GM12878 (cell line): ENCODE measurements around the gene PRKN. TPM values are rescaled to one million over a fixed set of nuclear protein-coding genes. Genes with fewer than 3 reads are reported as not detected.

Experiments used
- ATAC-seq: fragments of 200-7000 bp; cut with Tn5 transposase; 3 replicates; pipeline ENCODE4 v1.9.1; 2020; ENCODE audit warnings: mild to moderate bottlenecking, moderate library complexity
- BruUV-seq: library from RNA; stranded (reverse); fragments of 400-500 nt; replicated peaks from 2 replicates; lab custom pipeline; 2021; lab: Mats Ljungman, UMichigan
- CTCF ChIA-PET: fragments of 300-600 bp; sonication (Branson Sonifier 250); formaldehyde crosslinking; extraction: SDS; loops from one replicate; lab custom pipeline; 2021; ENCODE audit warnings: inconsistent platforms; lab: Yijun Ruan, JAX
- POLR2A ChIA-PET: fragments of 350-600 bp; formaldehyde crosslinking; extraction: SDS; loops from one replicate; lab custom pipeline; 2021; ENCODE audit warnings: inconsistent platforms; lab: Charles Lee
- RAD21 ChIA-PET: fragments of 300-600 bp; sonication (Branson Sonifier 250); formaldehyde crosslinking; loops from one replicate; lab custom pipeline; 2023; ENCODE audit warnings: antibody characterized with exemption; ENCODE audit not compliant: unreplicated experiment; lab: Charles Lee
- SMC1A ChIA-PET: fragments of 300-600 bp; sonication (Branson Sonifier 250); formaldehyde crosslinking; loops from one replicate; lab custom pipeline; 2023; ENCODE audit not compliant: unreplicated experiment, uncharacterized antibody; lab: Charles Lee
- DNase-seq: peaks from one replicate; pipeline ENCODE4 v3.0.0-alpha.2; 2011; ENCODE audit warnings: low read depth, low spot score
- FAIRE-seq: peaks from 3 replicates; lab custom pipeline; 2011; peaks lifted over from hg19 to GRCh38; lab: Jason Lieb, UNC
- H2AFZ ChIP-seq: 2 replicates; pipeline ENCODE4 v1.6.0; 2011; ENCODE audit warnings: low read depth, low read length, control low read depth; ENCODE audit not compliant: control insufficient read depth
- H3K27ac ChIP-seq: 2 replicates; pipeline ENCODE4 v1.5.1; 2011; ENCODE audit warnings: control low read depth; ENCODE audit not compliant: control insufficient read depth, insufficient read depth
- H3K27me3 ChIP-seq, 2 experiments: replicated peaks in 1 of 2; 2 replicates each; pipeline versions ENCODE4 v1.6.0 to v1.6.1; 2011; ENCODE audit warnings: low read length in 1 of 2; ENCODE audit not compliant: control insufficient read depth in 2 of 2, insufficient read depth in 2 of 2
- H3K36me3 ChIP-seq, 2 experiments: 2 replicates each; pipeline ENCODE4 v1.5.1; 2011; ENCODE audit warnings: low read length in 1 of 2; ENCODE audit not compliant: control insufficient read depth in 2 of 2, insufficient read depth in 2 of 2
- H3K4me1 ChIP-seq: 2 replicates; pipeline ENCODE4 v1.6.1; 2011; ENCODE audit warnings: mild to moderate bottlenecking, low read length, moderate library complexity, mixed read lengths; ENCODE audit not compliant: control insufficient read depth, insufficient read depth
- H3K4me2 ChIP-seq: 2 replicates; pipeline ENCODE4 v1.6.0; 2011; ENCODE audit warnings: control low read depth; ENCODE audit not compliant: control insufficient read depth, insufficient read depth
- H3K4me3 ChIP-seq: fragments of 200-600 bp; sonication (generic); 2 replicates; pipeline ENCODE4 v1.5.1; 2016
- H3K79me2 ChIP-seq: 2 replicates; pipeline ENCODE4 v1.6.0; 2011; ENCODE audit warnings: low read length; ENCODE audit not compliant: control insufficient read depth, insufficient read depth
- H3K9ac ChIP-seq: 2 replicates; pipeline ENCODE4 v1.8.0; 2011; ENCODE audit warnings: low read length, control low read depth, mixed read lengths; ENCODE audit not compliant: control insufficient read depth, insufficient read depth
- H3K9me3 ChIP-seq: replicated peaks from 3 replicates; pipeline ENCODE4 v1.5.1; 2011; ENCODE audit warnings: mild to moderate bottlenecking, low read length; ENCODE audit not compliant: control insufficient read depth, insufficient read depth
- H4K20me1 ChIP-seq: 2 replicates; pipeline ENCODE4 v1.6.0; 2011; ENCODE audit not compliant: control insufficient read depth, insufficient read depth
- BRCA1 ChIP-seq: IDR thresholded peaks from 2 replicates; pipeline ENCODE4 v1.6.1; 2011; ENCODE audit warnings: low read depth, low read length, improper control_type of control experiment
- CHD2 ChIP-seq: IDR thresholded peaks from 2 replicates; pipeline ENCODE4 v1.6.1; 2011; ENCODE audit warnings: low read depth, low read length, improper control_type of control experiment, borderline replicate concordance
- MAX ChIP-seq: IDR thresholded peaks from 2 replicates; pipeline ENCODE4 v1.6.1; 2012; ENCODE audit warnings: low read depth, low read length, improper control_type of control experiment
- MTA2 ChIP-seq: fragments of 450-650 bp; IDR thresholded peaks from 2 replicates; pipeline ENCODE4 v1.6.1; 2016; ENCODE audit warnings: low read depth, mild to moderate bottlenecking, moderate library complexity
- MYC ChIP-seq: IDR thresholded peaks from 2 replicates; pipeline ENCODE4 v1.6.1; 2011; ENCODE audit warnings: mild to moderate bottlenecking, low read length, moderate library complexity, inconsistent platforms; ENCODE audit not compliant: insufficient read depth, insufficient replicate concordance, insufficient read length, severe bottlenecking
- NFXL1 ChIP-seq: fragments of 450-650 bp; IDR thresholded peaks from 2 replicates; pipeline ENCODE4 v1.6.1; 2017; ENCODE audit warnings: antibody characterized with exemption, mild to moderate bottlenecking, borderline replicate concordance
- PAX8 ChIP-seq: fragments of 450-650 bp; IDR thresholded peaks from 2 replicates; pipeline ENCODE4 v1.6.1; 2017; ENCODE audit warnings: mild to moderate bottlenecking, moderate library complexity
- PKNOX1 ChIP-seq: fragments of 450-650 bp; IDR thresholded peaks from 2 replicates; pipeline ENCODE4 v1.6.1; 2016; ENCODE audit warnings: mild to moderate bottlenecking
- PML ChIP-seq: IDR thresholded peaks from 2 replicates; pipeline ENCODE4 v1.6.1; 2012; ENCODE audit warnings: low read length, inconsistent platforms
- RB1 ChIP-seq: fragments of 450-650 bp; formaldehyde crosslinking; IDR thresholded peaks from 2 replicates; pipeline ENCODE4 v1.6.1; 2017; ENCODE audit warnings: mild to moderate bottlenecking, borderline replicate concordance
- WGBS: methylation state at CpG from one replicate; pipeline ENCODE4 v1.1.6; 2016; ENCODE audit warnings: low lambda C conversion rate; ENCODE audit not compliant: insufficient replicate concordance, insufficient coverage; ENCODE audit errors: missing lambda C conversion rate; 5-methylcytosine and 5-hydroxymethylcytosine counted together
- in situ Hi-C: fragments of 300-500 bp; cut with MboI; formaldehyde crosslinking; loops from 9 replicates; pipeline ENCODE4 v1.14.3; 2018; ENCODE audit warnings: mixed read lengths
- intact Hi-C: fragments of 100-400 bp; cut with micrococcal nuclease; formaldehyde crosslinking; loops from one replicate; pipeline ENCODE4 v1.14.2; 2022; ENCODE audit not compliant: unreplicated experiment
- polyA plus RNA-seq, 11 experiments: library from polyadenylated mRNA; depleted of rRNA in 4 of 11; unstranded in 6 of 11; stranded (reverse) in 5 of 11; fragments of >200 nt; fragmentation: Nextera tagmentation in 4 of 11; fragmentation: Illumina TruSeq in 1 of 11; extraction: Ambion mirVana in 4 of 11; extraction: Trizol in 1 of 11; gene quantifications; 1 replicate in 1 of 11; 2 replicates in 10 of 11; pipeline versions ENCODE4 v1.2.1 to v1.2.3, GENCODE V29; 2011 to 2016; ENCODE audit warnings: inconsistent platforms in 2 of 11, missing spikeins in 2 of 11, low read depth in 1 of 11
- total RNA-seq, 4 experiments: library from RNA; depleted of rRNA in 3 of 4; stranded (reverse); fragments of >200 nt in 3 of 4; fragmentation: Illumina TruSeq in 1 of 4; extraction: Trizol in 1 of 4; gene quantifications; 2 replicates each; pipeline versions ENCODE4 v1.2.1 to v1.2.3, GENCODE V29; 2013 to 2021

PRKN gene
- total and polyA plus RNA-seq, 10 of the 15 experiments (the other 5 are each of a cell fraction or from before 2014, with no cell fraction given): 0.06 to 0.09 TPM; not detected in 8

- no peaks in the 10 kb centered on the region for H3K9me3 ChIP-seq
- WGBS: 13% methylated on average over 5 of the region's 5 CpGs
- FAIRE-seq (no peak), ATAC-seq (no peak), DNase-seq (no peak)
- ChIA-PET RAD21 (no interaction called here), SMC1A (no interaction called here), CTCF (no interaction called here), POLR2A (no interaction called here)
- TF ChIP-seq MAX (no peak), PKNOX1 (no peak), PAX8 (no peak)
- H3K4me1 ChIP-seq: no peaks in the 10 kb centered on the region
- no peaks in the 10 kb centered on the region for H3K27me3 ChIP-seq
- H4K20me1 ChIP-seq: no peaks in the 10 kb centered on the region
- in situ Hi-C loops (no loop called here), intact Hi-C loops (no loop called here)
- H3K27ac ChIP-seq: no peak overlapping the region
- no TSS peak for BruUV-seq
- H3K9ac ChIP-seq: no peak overlapping the region
- H3K4me3 ChIP-seq: no peak overlapping the region
- no peaks in the 10 kb centered on the region for H3K36me3 ChIP-seq
- H3K4me2 ChIP-seq: no peak overlapping the region
- H3K79me2 ChIP-seq: no peaks in the 10 kb centered on the region
- H2AFZ ChIP-seq: no peak overlapping the region
Observed at GRCh38 chr6:162017536-162017935, 710.0 kb downstream of the PRKN start.

- no peaks in the 10 kb centered on the region for H3K27me3 ChIP-seq
- DNase-seq (no peak), FAIRE-seq (no peak), ATAC-seq (no peak)
- intact Hi-C loops: no loop called here
- SMC1A ChIA-PET: no interaction called here
- no peak overlapping the region for H3K4me2 ChIP-seq
- H3K79me2 ChIP-seq: no peaks in the 10 kb centered on the region
- BruUV-seq: no TSS peak
- in situ Hi-C loops: no loop called here
- no peak overlapping the region for H2AFZ ChIP-seq
- H4K20me1 ChIP-seq: no peaks in the 10 kb centered on the region
- no peak overlapping the region for H3K4me3 ChIP-seq
- TF ChIP-seq MYC (no peak), NFXL1 (no peak), PML (no peak), CHD2 (no peak), RB1 (no peak), MTA2 (no peak), BRCA1 (no peak)
- WGBS: 28% methylated on average over 13 of the region's 13 CpGs
- RAD21 ChIA-PET: no interaction called here
- POLR2A ChIA-PET: no interaction called here
- no peak overlapping the region for H3K27ac ChIP-seq
- no peaks in the 10 kb centered on the region for H3K9me3 ChIP-seq
- CTCF ChIA-PET: no interaction called here
- no peaks in the 10 kb centered on the region for H3K4me1 ChIP-seq
- H3K9ac ChIP-seq: no peak overlapping the region
- H3K36me3 ChIP-seq: no peaks in the 10 kb centered on the region
Observed at GRCh38 chr6:162014069-162014811, 713.3 kb downstream of the PRKN start.
